Neural progenitor cell (in vitro differentiated cells): ENCODE data around the gene RNFT2. TPM values are rescaled to one million over a fixed set of nuclear protein-coding genes. Genes with fewer than 3 reads are reported as not detected.
A peak's percentile ranks its signal among the peaks of the same experiment; 100 is the strongest.

Source experiments
- DNase-seq: peaks from one replicate; pipeline ENCODE4 v3.0.0-alpha.2; 2016; ENCODE audit warnings: low spot score
- H2AFZ ChIP-seq: fragments of 200-600 bp; sonication (generic); replicated peaks from 2 replicates; pipeline ENCODE4 v1.6.1; 2016; ENCODE audit warnings: antibody characterized with exemption
- H3F3A ChIP-seq: fragments of 200-600 bp; sonication (generic); 2 replicates; pipeline ENCODE4 v1.6.1; 2016; ENCODE audit warnings: antibody characterized with exemption, low read depth
- H3K27ac ChIP-seq: fragments of 200-600 bp; sonication (generic); 2 replicates; pipeline ENCODE4 v1.5.1; 2016; ENCODE audit warnings: mild to moderate bottlenecking
- H3K27me3 ChIP-seq: fragments of 200-600 bp; sonication (generic); 2 replicates; pipeline ENCODE4 v1.6.1; 2016; ENCODE audit warnings: mild to moderate bottlenecking, moderate library complexity
- H3K36me3 ChIP-seq: fragments of 200-600 bp; sonication (generic); 2 replicates; pipeline ENCODE4 v1.5.1; 2016
- H3K4me1 ChIP-seq: fragments of 200-600 bp; sonication (generic); 2 replicates; pipeline ENCODE4 v1.6.1; 2016; ENCODE audit warnings: mixed run types
- H3K4me2 ChIP-seq: fragments of 200-600 bp; sonication (generic); 2 replicates; pipeline ENCODE4 v1.6.1; 2016
- H3K4me3 ChIP-seq: fragments of 200-600 bp; sonication (generic); 2 replicates; pipeline ENCODE4 v1.5.1; 2016
- H3K79me2 ChIP-seq: fragments of 200-600 bp; sonication (generic); 2 replicates; pipeline ENCODE4 v1.6.1; 2016; ENCODE audit warnings: low read depth
- H3K9ac ChIP-seq: fragments of 200-600 bp; sonication (generic); 2 replicates; pipeline ENCODE4 v1.6.1; 2016
- H3K9me3 ChIP-seq: fragments of 200-600 bp; sonication (generic); 2 replicates; pipeline ENCODE4 v1.5.1; 2016; ENCODE audit warnings: low read depth
- H4K20me1 ChIP-seq: fragments of 200-600 bp; sonication (generic); 2 replicates; pipeline ENCODE4 v1.6.1; 2016; ENCODE audit warnings: low read depth
- H3K27ac Mint-ChIP-seq: 3 replicates; pipeline ENCODE4 v1.8.0; 2021; ENCODE audit warnings: mixed read lengths
- H3K27me3 Mint-ChIP-seq: 2 replicates; pipeline ENCODE4 v1.8.0; 2022; ENCODE audit warnings: low read depth, mild to moderate bottlenecking, inconsistent platforms, moderate library complexity, mixed read lengths; ENCODE audit not compliant: insufficient read depth
- H3K36me3 Mint-ChIP-seq: 3 replicates; pipeline ENCODE4 v1.8.0; 2021; ENCODE audit warnings: mixed read lengths
- H3K4me1 Mint-ChIP-seq: 3 replicates; pipeline ENCODE4 v1.8.0; 2021; ENCODE audit warnings: mixed read lengths
- H3K4me3 Mint-ChIP-seq: 3 replicates; pipeline ENCODE4 v1.8.0; 2021; ENCODE audit warnings: mild to moderate bottlenecking, moderate library complexity, mixed read lengths
- H3K9me3 Mint-ChIP-seq: 3 replicates; pipeline ENCODE4 v1.8.0; 2020; ENCODE audit warnings: mixed read lengths
- CTCF ChIP-seq: fragments of 200-600 bp; sonication (generic); IDR thresholded peaks from 2 replicates; pipeline ENCODE4 v1.5.1; 2017; ENCODE audit warnings: antibody characterized with exemption, mild to moderate bottlenecking
- EZH2 ChIP-seq: fragments of 200-600 bp; sonication (generic); IDR thresholded peaks from 2 replicates; pipeline ENCODE4 v1.6.1; 2017; ENCODE audit warnings: antibody characterized with exemption, mild to moderate bottlenecking, moderate library complexity
- EZH2phosphoT487 ChIP-seq: fragments of 200-600 bp; sonication (generic); IDR thresholded peaks from 2 replicates; pipeline ENCODE4 v1.6.1; 2017; ENCODE audit warnings: antibody characterized with exemption
- total RNA-seq: library from RNA; depleted of rRNA; stranded (reverse); fragments of >200 nt; gene quantifications from 2 replicates; pipeline ENCODE4 v1.2.3, GENCODE V29; 2015; ENCODE audit warnings: low replicate concordance

RNFT2 gene
- total RNA-seq, 1 donor from 2014 or later: 26.9 TPM

- Histone ChIP-seq H3K4me1 (no peaks in the 10 kb centered on the region), H3K36me3 (no peaks in the 10 kb centered on the region), H3K9me3 (no peaks in the 10 kb centered on the region), H3K27me3 (no peaks in the 10 kb centered on the region), H4K20me1 (peaks cover 3% of the 10 kb centered on the region), H3K4me3 (no peak overlapping the region), H3K27ac (no peak overlapping the region), H2AFZ (no peak overlapping the region), H3K79me2 (no peaks in the 10 kb centered on the region), H3K4me2 (no peak overlapping the region), H3K9ac (no peak overlapping the region), H3F3A (no peaks in the 10 kb centered on the region)
- no peak for DNase-seq
- peaks cover 2% of the 10 kb centered on the region for H3K36me3 Mint-ChIP-seq
- H3K4me3 Mint-ChIP-seq: no peak overlapping the region
- H3K9me3 Mint-ChIP-seq: no peaks in the 10 kb centered on the region
- H3K27ac Mint-ChIP-seq: peak overlapping the region; percentile 22
- peaks cover 2% of the 10 kb centered on the region for H3K27me3 Mint-ChIP-seq
- no peaks in the 10 kb centered on the region for H3K4me1 Mint-ChIP-seq
- TF ChIP-seq CTCF: no peak
- TF ChIP-seq EZH2: no peak
- TF ChIP-seq EZH2phosphoT487: no peak
Observed at GRCh38 chr12:116807546-116807945, 69.4 kb downstream of the RNFT2 start.

GRCh38 chr12:116808113-116809105 lies 70.3 kb downstream of the RNFT2 start:
- H3K36me3 Mint-ChIP-seq: peaks cover 3% of the 10 kb centered on the region
- Histone ChIP-seq H3F3A (no peaks in the 10 kb centered on the region), H3K9ac (no peak overlapping the region), H3K79me2 (no peaks in the 10 kb centered on the region), H3K27me3 (no peaks in the 10 kb centered on the region), H3K36me3 (no peaks in the 10 kb centered on the region), H3K4me1 (no peaks in the 10 kb centered on the region), H3K27ac (no peak overlapping the region), H3K9me3 (no peaks in the 10 kb centered on the region), H2AFZ (no peak overlapping the region), H3K4me2 (no peak overlapping the region), H4K20me1 (peaks cover 3% of the 10 kb centered on the region), H3K4me3 (no peak overlapping the region)
- DNase-seq: no peak
- H3K4me3 Mint-ChIP-seq: no peak overlapping the region
- H3K27ac Mint-ChIP-seq: no peak overlapping the region
- TF ChIP-seq CTCF (no peak), EZH2phosphoT487 (no peak), EZH2 (no peak)
- peaks cover 2% of the 10 kb centered on the region for H3K27me3 Mint-ChIP-seq
- no peaks in the 10 kb centered on the region for H3K9me3 Mint-ChIP-seq
- no peaks in the 10 kb centered on the region for H3K4me1 Mint-ChIP-seq

GRCh38 chr12:116812238-116812637 lies 74.1 kb downstream of the RNFT2 start:
- Histone ChIP-seq H3K4me3 (no peak overlapping the region), H3K27me3 (no peaks in the 10 kb centered on the region), H3K27ac (no peak overlapping the region), H3K36me3 (no peaks in the 10 kb centered on the region), H3K79me2 (no peaks in the 10 kb centered on the region), H3K9me3 (no peaks in the 10 kb centered on the region), H4K20me1 (no peaks in the 10 kb centered on the region), H3F3A (no peaks in the 10 kb centered on the region), H2AFZ (no peak overlapping the region), H3K9ac (no peak overlapping the region), H3K4me2 (no peak overlapping the region), H3K4me1 (no peaks in the 10 kb centered on the region)
- Mint-ChIP-seq H3K9me3 (no peaks in the 10 kb centered on the region), H3K4me3 (no peak overlapping the region), H3K4me1 (no peaks in the 10 kb centered on the region), H3K27ac (no peak overlapping the region), H3K36me3 (peaks cover 3% of the 10 kb centered on the region), H3K27me3 (peaks cover 2% of the 10 kb centered on the region)
- no peak for TF ChIP-seq EZH2phosphoT487
- no peak for TF ChIP-seq EZH2
- no peak for TF ChIP-seq CTCF
- no peak for DNase-seq
